ENCODE results near the gene CDH23.
A peak's percentile ranks its signal among the peaks of the same experiment; 100 is the strongest.

The CDH23 gene

GRCh38 chr10:71750124-71750841 is 353.6 kb downstream of the CDH23 start:
- no peak for DNase-seq

DNA sequence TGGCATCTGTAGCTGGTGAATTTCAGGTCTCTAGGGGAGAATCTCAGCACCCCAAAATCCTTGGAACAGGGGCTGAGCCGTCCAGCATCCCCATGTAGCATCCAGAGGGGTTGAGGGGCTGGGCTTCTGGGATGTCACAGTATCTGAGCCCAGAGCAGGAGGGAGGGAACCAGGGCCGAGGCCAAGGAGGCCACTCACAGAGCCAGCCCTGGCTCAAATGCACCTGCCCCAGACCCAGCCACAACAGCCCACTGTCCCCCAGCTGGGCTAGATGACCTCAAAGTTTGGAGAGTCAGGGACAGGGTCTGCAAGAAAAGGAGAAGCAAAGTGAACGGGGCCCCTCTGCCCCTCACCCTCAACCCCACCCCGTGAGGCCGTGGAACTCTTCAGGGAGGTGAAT is 354.3 kb downstream of the CDH23 start:
- no peak for DNase-seq

DNA sequence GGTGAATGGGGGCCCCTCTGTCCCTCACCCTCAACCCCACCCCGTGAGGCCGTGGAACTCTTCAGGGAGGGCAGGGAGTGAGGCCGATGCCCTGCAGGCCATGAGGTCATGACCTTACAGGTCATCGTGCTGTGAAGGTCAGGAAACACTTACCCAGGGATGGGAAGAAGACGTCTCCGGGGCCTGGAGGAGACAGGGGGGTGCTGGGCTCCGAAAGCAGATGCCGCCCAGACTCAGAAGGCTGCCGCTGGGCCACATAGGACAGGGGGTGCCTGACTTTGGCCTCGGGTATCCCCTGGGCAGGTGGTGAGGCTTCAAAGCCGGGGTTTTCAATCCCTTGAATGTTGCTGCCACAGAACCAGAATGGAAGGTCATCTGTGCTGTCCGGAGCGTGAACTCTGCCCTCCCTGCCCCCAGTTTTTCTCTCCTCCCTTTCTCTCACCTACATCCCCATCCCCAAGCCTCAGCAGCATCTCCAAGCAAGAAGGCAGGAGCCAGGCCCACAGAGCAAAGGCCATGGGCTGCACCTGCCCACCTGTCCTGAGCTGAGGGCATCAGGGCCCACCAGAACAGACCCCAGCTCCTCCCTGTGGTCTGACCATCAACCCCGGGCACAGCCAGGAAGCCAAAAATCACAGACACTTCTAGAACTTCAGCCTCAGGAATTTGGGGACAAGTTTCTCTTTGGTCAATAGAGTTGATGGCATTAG is 354.9 kb downstream of the CDH23 start:
- no peak for DNase-seq

GRCh38 chr10:71752391-71753090 is 355.8 kb downstream of the CDH23 start:
- no peak for DNase-seq

DNA sequence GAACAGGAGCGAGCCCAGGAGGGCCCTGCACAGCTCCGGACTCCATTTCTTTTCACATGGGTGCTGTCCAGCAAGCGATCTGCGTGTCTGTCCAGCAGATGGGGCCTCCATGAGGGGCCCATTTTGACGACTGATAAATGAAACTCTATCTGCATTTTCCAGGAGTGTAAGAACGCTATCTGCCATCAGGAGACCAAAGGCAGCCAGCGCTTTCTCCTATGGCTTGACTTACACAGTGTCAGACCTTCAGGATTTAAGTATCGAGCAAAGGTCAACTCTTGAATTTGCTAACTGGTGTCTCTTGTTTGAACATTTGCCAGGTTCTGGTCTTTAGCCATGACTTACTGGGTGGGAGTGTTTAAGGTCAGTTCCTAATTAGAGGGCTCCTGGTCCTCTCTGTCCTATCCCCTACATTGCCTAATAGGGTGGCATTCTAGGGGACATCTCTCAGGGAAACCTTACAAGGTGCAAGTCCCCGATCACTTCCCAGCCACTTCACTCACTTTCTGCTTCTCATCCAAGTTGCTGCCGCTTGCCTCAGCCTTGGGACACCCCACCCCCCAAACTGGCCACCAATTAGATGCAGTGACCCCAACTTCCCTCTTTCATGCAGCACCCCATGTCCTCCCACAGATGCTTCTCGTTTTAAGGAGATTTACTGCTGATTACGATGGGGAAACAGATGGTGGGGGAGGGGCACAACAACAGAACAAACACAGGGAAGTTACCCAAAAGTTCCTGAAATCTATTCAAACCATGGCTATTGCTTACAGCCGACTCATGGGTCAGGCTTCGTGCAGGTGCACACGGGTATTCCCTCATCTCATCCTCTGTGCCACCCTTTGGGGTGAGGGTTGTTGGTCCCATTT is 356.6 kb downstream of the CDH23 start:
- DNase-seq, result peak in 1 of 2 donors; percentile 76

DNA sequence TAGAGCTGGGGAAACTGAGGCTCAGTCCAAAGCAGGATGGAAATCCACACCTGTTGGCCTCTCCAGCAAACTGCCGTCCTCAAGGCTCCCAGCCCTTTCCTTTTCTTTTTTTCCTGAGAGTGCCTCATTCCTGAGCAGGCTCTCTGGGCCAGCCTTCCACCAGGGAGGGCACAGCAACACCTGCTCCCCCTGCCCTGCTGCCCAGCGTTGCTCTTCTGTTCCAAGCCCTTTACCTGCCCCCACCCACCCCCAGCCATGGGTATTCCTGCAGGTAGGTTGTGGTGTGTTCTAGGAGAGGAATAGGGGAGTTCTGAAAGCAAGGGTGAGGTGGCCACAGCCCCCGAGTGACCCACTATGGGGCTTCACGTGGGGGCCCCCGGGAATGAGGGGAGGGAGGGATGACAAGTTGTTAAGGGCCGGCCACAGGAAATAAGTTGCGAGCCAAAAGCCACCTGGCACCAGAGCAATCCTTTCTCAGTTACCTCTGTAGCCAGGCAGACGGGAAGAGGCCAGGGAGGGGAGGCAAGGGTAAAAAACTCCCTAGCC is 357.3 kb downstream of the CDH23 start:
- no peak for DNase-seq

GRCh38 chr10:71754562-71754961 is 357.8 kb downstream of the CDH23 start:
- DNase-seq, result no peak

GRCh38 chr10:71755179-71755879 is 358.6 kb downstream of the CDH23 start:
- no peak for DNase-seq

- DNase-seq, result peak in 1 of 2 donors; percentile 46
Observed at GRCh38 chr10:71756311-71757191, 359.8 kb downstream of the CDH23 start.

DNA sequence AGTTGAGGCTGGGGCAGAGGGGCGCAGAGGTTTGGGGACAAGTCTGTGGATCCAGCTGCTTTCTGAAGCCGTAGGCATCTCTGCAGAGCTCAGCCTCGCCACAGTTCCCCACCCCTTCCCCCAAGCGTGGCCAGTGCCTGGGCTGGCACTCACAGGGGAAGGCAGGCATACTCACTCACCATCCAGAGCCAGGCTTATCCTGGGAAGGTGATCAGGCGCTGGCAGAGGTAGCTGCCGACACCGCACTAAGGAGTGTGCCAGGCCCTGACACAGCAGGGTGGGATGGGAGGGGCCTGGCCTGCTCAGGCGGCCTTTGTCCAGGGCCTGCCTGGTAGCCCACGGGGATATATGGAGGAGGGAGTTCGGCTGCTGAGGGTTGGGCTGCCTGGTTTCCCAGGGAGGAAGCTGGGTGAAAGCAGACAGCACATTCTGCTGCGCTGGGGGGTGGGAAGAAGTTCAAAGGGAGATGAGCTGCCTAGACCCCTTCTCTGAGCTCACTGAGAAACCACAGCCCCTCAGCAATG is 360.7 kb downstream of the CDH23 start:
- no peak for DNase-seq

DNA sequence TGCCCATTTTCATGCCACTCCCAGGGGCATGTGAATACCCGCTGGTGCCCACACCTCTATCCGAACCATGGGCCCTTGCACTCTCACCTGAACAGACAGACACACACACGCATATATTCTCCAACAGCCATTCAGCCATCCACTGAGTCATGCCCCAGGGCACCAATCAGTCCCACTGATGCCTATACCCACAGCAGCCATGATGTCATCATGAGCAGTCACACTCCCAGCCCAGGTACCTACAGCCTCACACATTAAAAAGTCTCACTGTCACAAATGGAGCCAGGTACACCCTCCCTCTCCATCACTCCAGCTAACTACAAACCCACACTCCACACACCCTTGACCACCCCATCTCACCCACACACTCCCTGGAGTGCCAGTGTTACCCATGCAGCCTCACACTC is 364.4 kb downstream of the CDH23 start:
- no peak for DNase-seq

- no peak for DNase-seq
Observed at GRCh38 chr10:71761541-71762113, 364.9 kb downstream of the CDH23 start.

DNA sequence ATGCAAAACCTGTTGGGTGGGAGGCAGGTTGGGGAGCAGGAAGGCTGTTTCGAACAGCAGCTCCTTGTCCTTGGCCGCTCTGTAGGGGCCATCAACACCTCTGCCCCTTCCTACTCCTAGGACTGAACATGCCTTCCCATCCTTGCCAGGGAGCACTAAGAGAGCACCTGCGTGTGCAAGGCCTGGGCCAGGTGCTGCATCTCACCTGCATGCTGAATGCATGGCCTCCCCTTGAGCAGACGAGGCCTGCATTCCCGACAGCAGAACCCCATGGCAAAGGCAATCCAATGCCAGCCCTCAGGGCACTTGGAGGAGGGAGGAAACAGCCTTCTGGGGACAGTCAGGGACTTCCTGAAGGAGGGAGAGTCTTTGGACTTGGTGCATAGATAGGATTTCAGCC is 365.6 kb downstream of the CDH23 start:
- no peak for DNase-seq

DNA sequence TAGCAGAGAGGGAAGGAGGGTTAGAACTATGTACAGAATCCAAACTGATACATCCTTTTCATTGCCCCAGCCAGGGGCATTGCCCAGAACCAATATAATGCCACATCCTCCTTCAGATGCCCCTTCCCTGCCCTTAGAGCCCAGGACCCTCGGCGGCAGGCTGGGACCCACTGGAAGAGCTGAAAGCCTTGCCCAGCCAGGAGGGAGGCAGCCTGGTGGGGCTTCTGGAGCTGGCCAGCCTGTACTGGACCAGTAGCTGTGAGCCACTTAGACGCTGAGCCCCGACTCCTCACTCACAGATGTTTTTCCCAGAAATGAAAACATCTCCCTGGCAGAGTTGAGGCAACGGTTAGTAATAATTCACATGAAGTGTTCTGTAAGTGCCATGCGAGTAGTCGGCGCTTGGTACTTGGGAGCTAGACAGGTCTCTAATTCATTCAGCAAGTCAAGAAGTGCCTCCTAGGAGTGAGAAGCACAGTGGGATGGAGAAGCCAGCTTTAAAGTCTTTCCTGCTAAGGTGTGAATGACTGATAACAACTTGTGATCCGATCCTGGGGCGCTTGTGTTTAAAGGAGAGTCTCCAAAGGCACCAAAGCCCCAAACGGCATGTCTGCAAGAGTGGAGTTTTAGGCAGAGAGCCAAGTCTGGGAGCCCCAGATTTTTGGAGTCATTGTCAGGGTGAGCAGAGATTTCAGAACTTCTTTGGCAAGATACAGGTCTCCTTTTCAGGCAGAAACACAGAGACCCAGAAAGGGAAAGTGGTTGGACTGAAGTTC is 366.8 kb downstream of the CDH23 start:
- no peak for DNase-seq

GRCh38 chr10:71765176-71765904 is 368.6 kb downstream of the CDH23 start:
- DNase-seq, result no peak

GRCh38 chr10:71765906-71766716 is 369.4 kb downstream of the CDH23 start:
- no peak for DNase-seq

DNA sequence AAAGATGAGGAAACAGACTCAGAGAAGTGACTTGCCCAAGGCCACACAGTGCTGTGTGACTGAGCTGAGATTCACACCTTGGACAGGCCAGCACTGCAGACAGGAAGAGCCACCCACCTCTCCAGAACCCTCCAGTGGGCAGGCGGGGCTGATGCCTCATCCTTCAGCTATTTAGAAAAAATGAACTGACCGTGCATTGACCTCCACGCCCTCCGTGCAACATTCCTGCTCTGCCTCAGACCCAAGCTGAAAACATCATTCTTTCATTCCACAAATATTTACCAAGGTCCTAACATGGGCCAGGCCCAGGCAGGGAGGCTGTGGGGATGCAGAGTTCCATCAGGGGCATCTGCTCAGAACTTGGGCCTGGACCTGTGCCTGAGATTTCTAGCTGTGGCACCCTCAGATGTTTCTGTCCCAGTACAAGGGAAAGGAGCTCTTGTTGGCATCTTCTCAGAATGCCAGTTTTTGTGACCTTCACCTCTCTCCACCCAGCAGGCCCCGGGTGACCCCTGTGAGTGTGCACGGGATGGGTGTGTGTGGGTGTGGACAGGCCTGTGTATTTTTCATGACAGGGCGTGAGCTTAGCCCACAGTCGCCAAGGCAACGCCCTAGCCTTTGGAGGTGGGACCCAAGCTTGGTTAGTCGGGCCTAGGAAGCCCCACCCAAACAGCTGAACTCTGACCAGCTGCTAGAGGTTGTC is 370.1 kb downstream of the CDH23 start:
- DNase-seq, result peak; percentile 61 to 81

All from CD4-positive, alpha-beta T cell treated with Interleukin-1 beta for 1 hour (primary cell).